ENCODE data around the gene LRRN4.
A peak's percentile ranks its signal among the peaks of the same experiment; 100 is the strongest.

Gene LRRN4

GRCh38 chr20:5991623-5992441 lies 62.0 kb downstream of the LRRN4 start:
- Histone ChIP-seq H3K27me3 (ENCODE audit: control insufficient read depth in 5 of 5, insufficient read depth in 4 of 5, low read length in 5 of 5) (no peaks in the 10 kb centered on the region), H3K27ac (ENCODE audit: low read depth, low read length) (no peak overlapping the region), H3K4me1 (ENCODE audit: control insufficient read depth in 5 of 5, insufficient read depth in 5 of 5, low read length in 5 of 5) (no peaks in the 10 kb centered on the region), H3K4me3 (ENCODE audit: low read depth in 1 of 5, low read length in 5 of 5) (no peak overlapping the region), H3K36me3 (ENCODE audit: control insufficient read depth in 5 of 5, insufficient read depth in 5 of 5, low read length in 5 of 5) (peaks cover 0 to 20% (median 9%) of the 10 kb centered on the region in 5 donors), H3K9me3 (ENCODE audit: control insufficient read depth in 5 of 5, low read length in 5 of 5) (no peaks in the 10 kb centered on the region), H3K9ac (ENCODE audit: low read length in 5 of 5) (peak overlapping the region in 1 of 5 donors; percentile 22)

GRCh38 chr20:5990946-5991345 lies 62.9 kb downstream of the LRRN4 start:
- Histone ChIP-seq H3K27ac (ENCODE audit: low read depth, low read length) (no peak overlapping the region), H3K4me1 (ENCODE audit: control insufficient read depth in 5 of 5, insufficient read depth in 5 of 5, low read length in 5 of 5) (no peaks in the 10 kb centered on the region), H3K4me3 (ENCODE audit: low read depth in 1 of 5, low read length in 5 of 5) (no peak overlapping the region), H3K9me3 (ENCODE audit: control insufficient read depth in 5 of 5, low read length in 5 of 5) (no peaks in the 10 kb centered on the region), H3K36me3 (ENCODE audit: control insufficient read depth in 5 of 5, insufficient read depth in 5 of 5, low read length in 5 of 5) (peaks cover 0 to 20% (median 9%) of the 10 kb centered on the region in 5 donors), H3K27me3 (ENCODE audit: control insufficient read depth in 5 of 5, insufficient read depth in 4 of 5, low read length in 5 of 5) (no peaks in the 10 kb centered on the region), H3K9ac (ENCODE audit: low read length in 5 of 5) (no peak overlapping the region)

Data from subcutaneous abdominal adipose tissue (tissue), 5 donors.